AG09319 (cell line): ENCODE measurements around the gene TRMT112.

ENCODE experiments used
- DNase-seq: peaks from one replicate; pipeline ENCODE4 v3.0.0-alpha.2; 2010; ENCODE audit warnings: low read depth; ENCODE audit errors: extremely low read depth
- CTCF ChIP-seq: IDR thresholded peaks from 2 replicates; pipeline ENCODE4 v1.5.1; 2011; ENCODE audit warnings: low read depth, mild to moderate bottlenecking, inconsistent platforms, low read length, moderate library complexity

The TRMT112 gene

GRCh38 chr11:64297699-64298358, 19.5 kb downstream of the TRMT112 start:
- no peak for DNase-seq
- no peak for TF ChIP-seq CTCF

GRCh38 chr11:64296830-64297698, 20.3 kb downstream of the TRMT112 start:
- no peak for TF ChIP-seq CTCF
- DNase-seq: no peak

GRCh38 chr11:64296236-64296635, 21.1 kb downstream of the TRMT112 start:
- DNase-seq: no peak
- TF ChIP-seq CTCF: no peak

- DNase-seq: no peak
- TF ChIP-seq CTCF: no peak
These were observed 21.6 kb downstream of the TRMT112 start for GRCh38 chr11:64295760-64296159.

- no peak for TF ChIP-seq CTCF
- no peak for DNase-seq
These were observed 22.6 kb downstream of the TRMT112 start for GRCh38 chr11:64294774-64295173.

- no peak for TF ChIP-seq CTCF
- no peak for DNase-seq
These were observed 24.7 kb downstream of the TRMT112 start for GRCh38 chr11:64292460-64293254.
